Ishikawa (cell line): ENCODE measurements around the gene FLAD1.

ENCODE experiments used
- CREB1 ChIP-seq: IDR thresholded peaks from 2 replicates; pipeline ENCODE4 v1.6.1; 2012; ENCODE audit warnings: low read depth
- EGR1 ChIP-seq: IDR thresholded peaks from 2 replicates; pipeline ENCODE4 v1.6.1; 2012
- EP300 ChIP-seq: IDR thresholded peaks from 2 replicates; pipeline ENCODE4 v1.6.1; 2012; ENCODE audit warnings: borderline replicate concordance
- NFIC ChIP-seq: IDR thresholded peaks from 2 replicates; pipeline ENCODE4 v1.6.1; 2012
- TAF1 ChIP-seq: IDR thresholded peaks from 2 replicates; pipeline ENCODE4 v1.6.1; 2012; ENCODE audit warnings: low read depth, mild to moderate bottlenecking
- TEAD4 ChIP-seq: IDR thresholded peaks from 2 replicates; pipeline ENCODE4 v1.6.1; 2012
- YY1 ChIP-seq: IDR thresholded peaks from 2 replicates; pipeline ENCODE4 v1.6.1; 2012; ENCODE audit warnings: low read depth
- ZBTB7A ChIP-seq: IDR thresholded peaks from 2 replicates; pipeline ENCODE4 v1.6.1; 2012; ENCODE audit warnings: low read depth
- TF ChIP-seq, protein P1 (sequence below): IDR thresholded peaks from 2 replicates; pipeline ENCODE4 v1.6.1; 2012
- TF ChIP-seq, protein P2 (sequence below): IDR thresholded peaks from 2 replicates; pipeline ENCODE4 v1.6.1; 2012
- TF ChIP-seq, protein P3 (sequence below): IDR thresholded peaks from 2 replicates; pipeline ENCODE4 v1.6.1; 2012; ENCODE audit warnings: low read depth, mild to moderate bottlenecking

DNA sequence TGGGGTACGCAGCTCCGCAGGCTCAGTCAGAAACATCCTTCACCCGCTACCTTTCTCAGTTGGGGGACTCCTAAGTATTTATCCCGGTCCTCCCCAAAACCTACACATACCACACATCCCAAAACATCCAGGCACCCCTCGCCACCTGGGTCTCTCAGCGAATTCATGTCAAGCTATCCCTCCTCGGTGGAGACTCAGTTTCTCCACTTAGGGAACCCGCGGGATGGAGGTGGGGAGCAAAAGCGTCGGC, 18.2 kb downstream of the FLAD1 start:
- TF ChIP-seq TEAD4, result no peak
- TF ChIP-seq TAF1, result no peak
- no peak for TF ChIP-seq EP300
- TF ChIP-seq CREB1, result no peak
- TF ChIP-seq, protein P1, sequence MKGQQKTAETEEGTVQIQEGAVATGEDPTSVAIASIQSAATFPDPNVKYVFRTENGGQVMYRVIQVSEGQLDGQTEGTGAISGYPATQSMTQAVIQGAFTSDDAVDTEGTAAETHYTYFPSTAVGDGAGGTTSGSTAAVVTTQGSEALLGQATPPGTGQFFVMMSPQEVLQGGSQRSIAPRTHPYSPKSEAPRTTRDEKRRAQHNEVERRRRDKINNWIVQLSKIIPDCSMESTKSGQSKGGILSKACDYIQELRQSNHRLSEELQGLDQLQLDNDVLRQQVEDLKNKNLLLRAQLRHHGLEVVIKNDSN, result no peak
- no peak for TF ChIP-seq YY1
- TF ChIP-seq, protein P2, sequence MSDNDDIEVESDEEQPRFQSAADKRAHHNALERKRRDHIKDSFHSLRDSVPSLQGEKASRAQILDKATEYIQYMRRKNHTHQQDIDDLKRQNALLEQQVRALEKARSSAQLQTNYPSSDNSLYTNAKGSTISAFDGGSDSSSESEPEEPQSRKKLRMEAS, result no peak
- no peak for TF ChIP-seq NFIC
- TF ChIP-seq, protein P3, sequence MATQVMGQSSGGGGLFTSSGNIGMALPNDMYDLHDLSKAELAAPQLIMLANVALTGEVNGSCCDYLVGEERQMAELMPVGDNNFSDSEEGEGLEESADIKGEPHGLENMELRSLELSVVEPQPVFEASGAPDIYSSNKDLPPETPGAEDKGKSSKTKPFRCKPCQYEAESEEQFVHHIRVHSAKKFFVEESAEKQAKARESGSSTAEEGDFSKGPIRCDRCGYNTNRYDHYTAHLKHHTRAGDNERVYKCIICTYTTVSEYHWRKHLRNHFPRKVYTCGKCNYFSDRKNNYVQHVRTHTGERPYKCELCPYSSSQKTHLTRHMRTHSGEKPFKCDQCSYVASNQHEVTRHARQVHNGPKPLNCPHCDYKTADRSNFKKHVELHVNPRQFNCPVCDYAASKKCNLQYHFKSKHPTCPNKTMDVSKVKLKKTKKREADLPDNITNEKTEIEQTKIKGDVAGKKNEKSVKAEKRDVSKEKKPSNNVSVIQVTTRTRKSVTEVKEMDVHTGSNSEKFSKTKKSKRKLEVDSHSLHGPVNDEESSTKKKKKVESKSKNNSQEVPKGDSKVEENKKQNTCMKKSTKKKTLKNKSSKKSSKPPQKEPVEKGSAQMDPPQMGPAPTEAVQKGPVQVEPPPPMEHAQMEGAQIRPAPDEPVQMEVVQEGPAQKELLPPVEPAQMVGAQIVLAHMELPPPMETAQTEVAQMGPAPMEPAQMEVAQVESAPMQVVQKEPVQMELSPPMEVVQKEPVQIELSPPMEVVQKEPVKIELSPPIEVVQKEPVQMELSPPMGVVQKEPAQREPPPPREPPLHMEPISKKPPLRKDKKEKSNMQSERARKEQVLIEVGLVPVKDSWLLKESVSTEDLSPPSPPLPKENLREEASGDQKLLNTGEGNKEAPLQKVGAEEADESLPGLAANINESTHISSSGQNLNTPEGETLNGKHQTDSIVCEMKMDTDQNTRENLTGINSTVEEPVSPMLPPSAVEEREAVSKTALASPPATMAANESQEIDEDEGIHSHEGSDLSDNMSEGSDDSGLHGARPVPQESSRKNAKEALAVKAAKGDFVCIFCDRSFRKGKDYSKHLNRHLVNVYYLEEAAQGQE, result no peak
- no peak for TF ChIP-seq EGR1
- no peak for TF ChIP-seq ZBTB7A
